Epithelial cell of proximal tubule (primary cell): ENCODE results near the gene NETO2. TPM values are rescaled to one million over a fixed set of nuclear protein-coding genes. Genes with fewer than 3 reads are reported as not detected.
A peak's percentile ranks its signal among the peaks of the same experiment; 100 is the strongest.
"Not testable (repeated sequence)": the region's sequence is repeated elsewhere in the genome, so short reads cannot be mapped to it uniquely, and the experiment has no call there.

Experiments used
- DNase-seq: peaks from one replicate; pipeline ENCODE4 v3.0.0-alpha.2; 2011; ENCODE audit warnings: low read depth
- H3K4me3 ChIP-seq: 2 replicates; pipeline ENCODE4 v1.5.1; 2011; ENCODE audit warnings: low read depth, mild to moderate bottlenecking, low read length
- CTCF ChIP-seq: conservative IDR thresholded peaks from 2 replicates; pipeline ENCODE4 v1.5.1; 2012; ENCODE audit warnings: low read depth, mild to moderate bottlenecking, low read length
- total RNA-seq: library from RNA; depleted of rRNA; stranded (reverse); fragments of >200 nt; gene quantifications from 2 replicates; pipeline ENCODE4 v1.2.3, GENCODE V29; 2015

Gene NETO2
- total RNA-seq, 1 donor from 2014 or later: 41.2 TPM

DNA sequence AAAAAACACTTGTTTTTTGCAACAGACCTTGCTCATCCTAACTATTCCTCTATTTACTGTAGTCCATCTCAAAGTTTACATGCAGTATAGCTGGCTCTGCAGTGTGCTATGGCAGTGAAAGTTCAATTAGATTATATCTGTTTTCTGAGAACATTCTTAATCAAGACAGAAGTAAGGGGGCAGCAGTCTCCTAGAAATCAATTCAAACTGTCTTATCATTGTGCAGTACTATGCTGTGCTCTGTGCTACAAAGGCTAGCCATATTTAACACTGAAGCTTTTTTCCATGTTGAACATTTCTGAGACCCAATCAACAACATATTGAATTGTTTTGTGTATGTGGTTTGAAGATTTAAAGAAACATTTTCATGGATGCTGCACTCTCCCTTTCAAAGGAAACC is 11.4 kb downstream of the NETO2 start:
- TF ChIP-seq CTCF: peak; percentile 25
- no peak overlapping the region for H3K4me3 ChIP-seq
- DNase-seq: no peak

GRCh38 chr16:47129755-47130435 is 13.8 kb downstream of the NETO2 start:
- DNase-seq: no peak
- TF ChIP-seq CTCF: no peak
- H3K4me3 ChIP-seq: no peak overlapping the region

DNA sequence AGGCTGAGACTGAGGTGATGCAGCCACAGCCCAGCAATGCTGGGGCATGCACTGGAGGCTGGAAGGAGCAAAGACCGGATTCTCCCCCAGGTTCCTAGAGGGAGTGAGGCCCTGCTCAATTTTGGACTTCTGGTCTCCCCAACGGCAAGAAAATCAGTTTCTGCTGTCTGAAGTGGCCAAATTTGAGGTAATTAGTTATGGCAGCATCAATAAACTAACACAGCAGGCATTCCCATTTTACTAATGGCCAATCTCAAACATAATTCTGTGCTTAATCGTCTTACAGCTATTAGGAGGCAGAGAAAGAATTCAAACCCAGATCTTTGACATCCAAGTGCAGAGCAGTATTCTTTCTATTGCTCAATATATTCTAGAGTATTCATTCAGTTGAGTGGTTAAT is 16.2 kb downstream of the NETO2 start:
- no peak for TF ChIP-seq CTCF
- no peak overlapping the region for H3K4me3 ChIP-seq
- no peak for DNase-seq

DNA sequence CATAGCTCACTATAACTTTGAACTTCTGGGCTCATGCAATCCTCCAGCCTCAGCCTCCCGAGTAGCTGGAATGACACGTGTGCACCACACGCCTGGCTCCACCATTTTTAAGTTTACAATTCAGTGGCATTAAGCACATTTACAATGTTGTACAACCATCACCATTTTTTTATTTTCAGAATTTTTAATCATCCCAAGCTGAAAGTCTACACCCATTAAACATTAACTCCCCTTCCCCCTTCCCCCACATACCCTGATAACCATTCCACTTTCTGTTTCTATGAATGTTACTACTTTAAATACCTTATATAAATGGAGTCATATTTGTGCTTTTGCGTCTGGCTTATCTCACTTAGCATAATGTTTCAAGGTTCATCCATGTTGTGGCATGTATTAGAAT is 18.0 kb downstream of the NETO2 start:
- H3K4me3 ChIP-seq: no peak overlapping the region
- TF ChIP-seq CTCF: no peak
- no peak for DNase-seq

DNA sequence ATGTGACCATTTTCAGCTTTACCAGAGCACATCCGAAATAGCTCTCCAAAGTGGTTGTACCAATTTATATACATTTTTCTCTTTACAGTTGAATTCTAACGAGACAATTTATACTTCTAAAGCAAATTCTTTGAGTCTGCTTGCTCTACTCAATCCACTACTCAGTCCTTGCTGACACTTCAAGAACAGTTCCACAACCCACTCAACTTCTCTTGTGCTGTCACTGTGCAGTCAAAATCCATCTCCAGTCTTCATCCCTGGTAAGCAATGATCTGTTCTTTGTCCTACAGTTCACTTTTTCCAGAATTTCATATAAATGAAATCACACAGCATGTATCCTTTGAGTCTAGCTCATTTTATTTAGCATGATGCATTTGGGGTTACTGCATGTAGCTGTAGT is 30.6 kb downstream of the NETO2 start:
- no peak overlapping the region for H3K4me3 ChIP-seq
- DNase-seq: no peak
- TF ChIP-seq CTCF: no peak

DNA sequence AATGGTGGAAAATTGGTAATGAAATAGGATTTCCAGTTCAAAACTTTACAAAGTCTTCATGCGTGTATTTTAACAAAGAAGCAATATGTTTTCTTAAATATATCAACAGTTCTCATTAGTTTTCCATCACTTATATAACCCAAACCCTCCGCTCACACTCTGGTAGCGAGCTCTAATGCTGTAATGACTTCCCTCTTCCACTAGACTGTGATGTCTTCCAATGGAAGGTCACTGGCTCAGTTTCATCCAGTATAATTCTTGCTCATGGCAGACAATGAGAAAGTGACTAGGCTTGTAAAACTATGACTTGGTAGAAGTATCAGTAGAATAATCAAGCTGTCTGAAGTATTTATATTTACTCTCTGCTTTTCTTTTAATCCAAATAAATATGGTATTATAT is 32.8 kb downstream of the NETO2 start:
- peak; percentile 20 for TF ChIP-seq CTCF
- DNase-seq: no peak

GRCh38 chr16:47109361-47109760 is 34.4 kb downstream of the NETO2 start:
- no peak for DNase-seq
- H3K4me3 ChIP-seq: no peak overlapping the region
- no peak for TF ChIP-seq CTCF

More for the DNA sequence above, 32.8 kb downstream of the NETO2 start:
- H3K4me3 ChIP-seq: no peak overlapping the region

DNA sequence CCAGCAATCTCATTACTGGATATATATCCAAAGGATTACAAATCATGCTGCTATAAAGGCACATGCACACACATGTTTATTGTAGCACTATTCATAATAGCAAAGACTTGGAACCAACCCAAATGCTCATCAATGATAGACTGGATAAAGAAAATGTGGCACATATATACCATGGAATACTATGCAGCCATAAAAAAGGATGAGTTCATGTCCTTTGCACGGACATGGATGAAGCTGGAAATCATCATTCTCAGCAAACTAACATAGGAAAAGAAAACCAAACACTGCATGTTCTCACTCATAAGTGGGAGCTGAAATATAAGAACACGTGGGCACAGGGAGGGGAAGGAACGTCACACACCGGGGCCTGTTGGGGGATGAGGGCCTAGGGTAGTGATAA is 40.8 kb downstream of the NETO2 start:
- DNase-seq, H3K4me3 ChIP-seq: not testable (repeated sequence)

GRCh38 chr16:47097154-47097553 is 46.6 kb downstream of the NETO2 start:
- H3K4me3 ChIP-seq, DNase-seq: not testable (repeated sequence)
